Heart right ventricle (tissue), 16 donors: Measurements from ENCODE around the gene DPH1. TPM values are rescaled to one million over a fixed set of nuclear protein-coding genes. Genes with fewer than 3 reads are reported as not detected.

Experiments
- ATAC-seq, 8 donors: fragments of 200-7000 bp; cut with Tn5 transposase; one replicate each; pipeline ENCODE4 v1.9.1; 2020; ENCODE audit warnings: mild to moderate bottlenecking in 8 of 8, moderate library complexity in 8 of 8, moderate number of reproducible peaks in 1 of 8
- DNase-seq, 2 donors: peaks; one replicate each; pipeline ENCODE4 v3.0.0-alpha.2; 2020
- H3K27ac ChIP-seq, 10 donors: fragments of 200-600 bp; sonication (generic) in 2 of 10; one replicate each; pipeline versions ENCODE4 v1.5.0 to v1.8.0; 2020 to 2022; ENCODE audit warnings: mild to moderate bottlenecking in 3 of 10
- H3K27me3 ChIP-seq, 7 donors: fragments of 200-600 bp; one replicate each; pipeline ENCODE4 v1.8.0; 2021 to 2022; ENCODE audit warnings: mild to moderate bottlenecking in 2 of 7
- H3K36me3 ChIP-seq, 9 donors: fragments of 200-600 bp; sonication (generic) in 1 of 9; one replicate each; pipeline versions ENCODE4 v1.5.0 to v1.8.0; 2020 to 2022; ENCODE audit warnings: mild to moderate bottlenecking in 2 of 9
- H3K4me1 ChIP-seq, 9 donors: fragments of 200-600 bp; sonication (generic) in 1 of 9; one replicate each; pipeline versions ENCODE4 v1.5.0 to v1.8.0; 2020 to 2022; ENCODE audit warnings: mild to moderate bottlenecking in 4 of 9
- H3K4me3 ChIP-seq, 10 donors: fragments of 200-600 bp; sonication (generic) in 2 of 10; one replicate each; pipeline versions ENCODE4 v1.5.0 to v1.8.0; 2020 to 2022; ENCODE audit warnings: mild to moderate bottlenecking in 7 of 10, moderate library complexity in 2 of 10
- H3K9me3 ChIP-seq, 11 donors: fragments of 200-600 bp in 10 of 11; sonication (generic) in 2 of 11; one replicate each; pipeline versions ENCODE4 v1.5.0 to v1.8.0; 2013 to 2022; ENCODE audit warnings: mild to moderate bottlenecking in 2 of 11, control low read depth in 1 of 11, moderate library complexity in 1 of 11
- CTCF ChIP-seq, 9 donors: fragments of 200-600 bp; sonication (generic) in 2 of 9; IDR thresholded peaks; one replicate each; pipeline versions ENCODE4 v1.5.0 to v1.8.0; 2021 to 2022; ENCODE audit warnings: antibody characterized with exemption in 9 of 9, mild to moderate bottlenecking in 5 of 9, moderate library complexity in 1 of 9
- WGBS, 2 donors: extraction: QIAGEN DNeasy Blood & Tissue Kit; methylation state at CpG; one replicate each; pipeline ENCODE4 v1.1.7; 2013; ENCODE audit warnings: inconsistent platforms in 1 of 2; 5-methylcytosine and 5-hydroxymethylcytosine counted together
- intact Hi-C, 10 donors: fragments of 100-400 bp; cut with DNase I; formaldehyde crosslinking; loops; one replicate each; pipeline versions ENCODE4 v1.11.1 to v1.14.2; 2022
- polyA plus RNA-seq, 2 donors: library from polyadenylated mRNA; stranded (reverse); fragments of 200-250 nt; gene quantifications; one replicate each; pipeline ENCODE4 v1.2.3, GENCODE V29; 2013
- total RNA-seq, 10 donors: library from RNA; stranded (reverse); fragmentation: NEBNext Ultra II Directional in 3 of 10; extraction: Animal tissue kit (Norgen Biotek cat#: 25700) in 3 of 10; gene quantifications; one replicate each; pipeline versions ENCODE4 v1.2.1 to v1.2.4, GENCODE V29; 2021 to 2023
- donor health status: Arrhythmogenic right ventricular cardiomyopathy.
- donor health status: ischemic (EF 13 %, LVEDD 7.1; RV severe dilation, severe dysfunction).
- donor health status: healthy with polysubstance abuse.
- donor health status: DM: no; HTN: yes; CAD: no.
- donor health status: DM: no; HTN: no; CAD: no.
- donor health status: ischemic (EF 25% LVEDD 6.9; RV normal size, moderate dysfunction).
- donor health status: ischemic (EF 25% LVEDD 5.7; RV mildly dilated, moderate dysfunction).
- donor health status: healthy.
- donor health status: DM: yes; HTN: yes; CAD: no.
- donor health status: Ischemic cardiomyopathy.
- donor health status: ischemic (EF 35%, LVEDD 5.7; RV mildly dilated, moderate dysfunction).
- donor health status: nonischemic (EF 11% LVEDD 7.7; RV severe dilation, severe dysfunction).
- donor health status: DM: yes; HTN: yes; CAD: no.
- donor health status: PGD.
- donor health status: ischemic (EF 29% LVEDD 5.4; RV normal size, mild dysfunction).
- donor health status: nonischemic (EF 23%, LVEDD 6.1; RV moderate dilation, normal function).

Gene DPH1
- total and polyA plus RNA-seq, 12 donors, result 19.0 to 40.0 (median 25.9) TPM

- DNase-seq, result peak in 1 of 2 donors; percentile 57
- Histone ChIP-seq H3K36me3 (peaks cover 0 to 94% (median 9%) of the 10 kb centered on the region in 9 donors), H3K27me3 (peaks cover 0 to 11% (median 0%) of the 10 kb centered on the region in 7 donors), H3K4me3 (no peak overlapping the region), H3K27ac (peak overlapping the region; percentile 37 to 97 (median 93)), H3K4me1 (peaks cover 42 to 100% (median 93%) of the 10 kb centered on the region in 9 donors), H3K9me3 (no peaks in the 10 kb centered on the region)
- intact Hi-C loops, result loop anchor here in 5 of 10 donors (2.0 to 10.0 kb wide), 5 partner anchors 109 to 341 kb away; partner anchors contain the start of gene MNT (in 1 of the 5)
- TF ChIP-seq CTCF (IDR thresholded peaks at IDR 0.05), result no peak
- peak in 3 of 8 donors; percentile 1 to 19 (median 6) for ATAC-seq
- WGBS, 2 donors, result 48 to 56% methylated on average over 15 to 16 of the region's 16 CpGs
Measured at GRCh38 chr17:2063261-2064146, 33.6 kb downstream of the DPH1 start.

DNA sequence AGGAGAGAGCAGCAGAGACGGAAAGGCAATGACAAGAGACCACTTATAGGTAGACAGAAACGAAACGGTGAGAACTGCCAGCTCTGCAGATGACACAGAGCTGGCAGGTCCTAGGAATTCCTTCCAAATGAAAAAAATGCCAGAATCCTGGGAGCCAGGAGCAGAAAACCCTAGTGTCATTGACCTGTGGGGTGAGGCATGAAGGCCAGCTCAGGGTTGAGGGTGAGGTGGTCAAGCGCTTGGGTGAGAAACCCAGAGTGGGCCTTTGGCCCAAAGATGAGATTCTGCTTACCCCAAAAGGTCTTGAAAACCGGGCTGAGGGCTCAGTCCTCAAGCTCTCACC, 34.2 kb downstream of the DPH1 start:
- ATAC-seq, result no peak

DNA sequence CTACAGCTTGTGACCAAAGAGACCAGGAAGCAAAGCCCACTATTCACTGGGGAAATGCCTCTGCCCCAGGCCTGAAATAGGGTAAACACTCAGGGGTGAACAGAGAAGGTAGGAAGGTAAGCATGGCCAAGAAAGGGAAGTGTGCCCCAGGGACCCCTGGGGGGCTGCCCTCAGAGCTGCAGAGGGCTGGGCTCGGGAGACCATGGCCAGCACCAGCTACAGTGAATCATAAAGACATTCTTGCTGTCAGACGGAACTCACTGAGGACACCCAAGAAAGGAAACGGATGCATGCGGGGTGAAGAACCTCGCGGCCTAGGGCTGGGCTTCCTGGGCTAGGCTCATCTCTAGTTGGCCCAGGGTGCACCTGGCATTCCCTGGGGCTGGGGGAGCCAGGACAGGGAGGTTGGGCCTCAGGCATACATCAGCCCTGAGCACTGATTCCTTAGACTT, 34.6 kb downstream of the DPH1 start:
- no peaks in the 10 kb centered on the region for H3K9me3 ChIP-seq
- DNase-seq (peak in 1 of 2 donors; percentile 17), ATAC-seq (peak in 3 of 8 donors; percentile 1 to 5 (median 4))
- H3K4me1 ChIP-seq, result peaks cover 42 to 99% (median 90%) of the 10 kb centered on the region in 9 donors
- H3K4me3 ChIP-seq, result no peak overlapping the region
- 42 to 53% methylated on average over 6 of the region's 6 CpGs for WGBS, 2 donors
- peak overlapping the region; percentile 37 to 97 (median 93) for H3K27ac ChIP-seq
- intact Hi-C loops, result loop anchor here in 5 of 10 donors (2.0 to 10.0 kb wide), 5 partner anchors 108 to 340 kb away; partner anchors contain the start of gene MNT (in 1 of the 5)
- H3K36me3 ChIP-seq, result peaks cover 0 to 91% (median 9%) of the 10 kb centered on the region in 9 donors
- peaks cover 0 to under 1% (median 0%) of the 10 kb centered on the region in 7 donors for H3K27me3 ChIP-seq
- TF ChIP-seq CTCF (IDR thresholded peaks at IDR 0.05), result no peak

More for the DNA sequence above, 34.2 kb downstream of the DPH1 start:
- DNase-seq, result no peak
- Histone ChIP-seq H3K36me3 (peaks cover 0 to 94% (median 9%) of the 10 kb centered on the region in 9 donors), H3K27me3 (peaks cover 0 to 5% (median 0%) of the 10 kb centered on the region in 7 donors), H3K4me1 (peaks cover 42 to 100% (median 93%) of the 10 kb centered on the region in 9 donors), H3K4me3 (no peak overlapping the region), H3K27ac (peak overlapping the region; percentile 37 to 97 (median 93)), H3K9me3 (no peaks in the 10 kb centered on the region)
- WGBS, 2 donors, result 44 to 55% methylated on average over 5 of the region's 5 CpGs
- no peak for TF ChIP-seq CTCF (IDR thresholded peaks at IDR 0.05)
- intact Hi-C loops, result loop anchor here in 5 of 10 donors (2.0 to 10.0 kb wide), 5 partner anchors 108 to 341 kb away; partner anchors contain the start of gene MNT (in 1 of the 5)
